ENCODE results near the gene DNAJC30.

DNA sequence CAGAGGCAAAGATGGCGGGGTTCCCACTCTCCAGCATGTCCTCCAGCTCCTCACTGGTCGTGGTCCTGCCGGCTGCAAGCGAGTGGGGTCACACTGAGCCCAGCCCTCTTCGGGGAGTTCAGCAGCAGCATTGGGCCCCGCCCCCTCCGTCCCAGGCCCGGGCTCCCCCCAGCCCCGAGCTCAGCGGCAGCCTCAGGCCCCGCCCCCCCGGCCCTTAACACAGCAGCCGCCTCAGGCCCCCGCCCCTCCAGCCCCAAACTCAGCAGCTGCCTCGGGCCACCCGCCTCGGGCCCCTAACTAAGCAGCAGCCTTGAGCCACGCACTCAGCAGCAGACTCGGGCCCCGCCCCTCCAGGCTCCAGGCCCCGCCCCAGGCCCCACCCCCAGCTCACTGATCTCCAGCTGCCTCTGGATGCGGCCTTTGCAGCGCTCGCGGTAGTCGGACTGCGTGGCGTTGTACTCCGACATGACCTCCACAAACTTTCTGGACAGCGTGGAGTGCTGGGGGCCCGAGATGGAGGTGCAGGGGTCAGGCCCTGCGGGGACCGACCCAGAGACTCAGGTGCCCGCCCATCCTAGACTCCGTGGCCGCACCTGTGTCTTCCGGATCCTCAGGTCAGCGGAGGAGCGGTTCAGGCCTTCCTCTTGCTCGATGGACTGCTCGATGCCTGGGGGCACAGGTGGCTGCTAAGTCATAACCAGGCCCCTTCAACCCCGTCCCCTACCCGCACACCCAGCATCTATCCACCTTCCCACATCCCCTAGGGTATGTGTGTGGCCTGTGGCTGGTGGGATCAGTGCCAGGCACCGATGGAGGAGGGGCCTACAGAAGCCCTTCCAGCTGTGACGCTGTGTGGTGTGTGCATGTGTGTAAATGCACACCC, 20.7 kb upstream of the DNAJC30 start:
- TF ChIP-seq, protein P1, sequence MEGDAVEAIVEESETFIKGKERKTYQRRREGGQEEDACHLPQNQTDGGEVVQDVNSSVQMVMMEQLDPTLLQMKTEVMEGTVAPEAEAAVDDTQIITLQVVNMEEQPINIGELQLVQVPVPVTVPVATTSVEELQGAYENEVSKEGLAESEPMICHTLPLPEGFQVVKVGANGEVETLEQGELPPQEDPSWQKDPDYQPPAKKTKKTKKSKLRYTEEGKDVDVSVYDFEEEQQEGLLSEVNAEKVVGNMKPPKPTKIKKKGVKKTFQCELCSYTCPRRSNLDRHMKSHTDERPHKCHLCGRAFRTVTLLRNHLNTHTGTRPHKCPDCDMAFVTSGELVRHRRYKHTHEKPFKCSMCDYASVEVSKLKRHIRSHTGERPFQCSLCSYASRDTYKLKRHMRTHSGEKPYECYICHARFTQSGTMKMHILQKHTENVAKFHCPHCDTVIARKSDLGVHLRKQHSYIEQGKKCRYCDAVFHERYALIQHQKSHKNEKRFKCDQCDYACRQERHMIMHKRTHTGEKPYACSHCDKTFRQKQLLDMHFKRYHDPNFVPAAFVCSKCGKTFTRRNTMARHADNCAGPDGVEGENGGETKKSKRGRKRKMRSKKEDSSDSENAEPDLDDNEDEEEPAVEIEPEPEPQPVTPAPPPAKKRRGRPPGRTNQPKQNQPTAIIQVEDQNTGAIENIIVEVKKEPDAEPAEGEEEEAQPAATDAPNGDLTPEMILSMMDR (IDR thresholded peaks at IDR 0.05): no peak
- TF ChIP-seq POLR2AphosphoS5 (IDR thresholded peaks at IDR 0.05): no peak
- no peak for TF ChIP-seq POLR2A (IDR thresholded peaks at IDR 0.05; ENCODE audit: low read depth)
- TF ChIP-seq EP300 (IDR thresholded peaks at IDR 0.05): no peak

Data from esophagus muscularis mucosa (tissue), 4 donors.